ENCODE results near the gene ADAM12.

DNA sequence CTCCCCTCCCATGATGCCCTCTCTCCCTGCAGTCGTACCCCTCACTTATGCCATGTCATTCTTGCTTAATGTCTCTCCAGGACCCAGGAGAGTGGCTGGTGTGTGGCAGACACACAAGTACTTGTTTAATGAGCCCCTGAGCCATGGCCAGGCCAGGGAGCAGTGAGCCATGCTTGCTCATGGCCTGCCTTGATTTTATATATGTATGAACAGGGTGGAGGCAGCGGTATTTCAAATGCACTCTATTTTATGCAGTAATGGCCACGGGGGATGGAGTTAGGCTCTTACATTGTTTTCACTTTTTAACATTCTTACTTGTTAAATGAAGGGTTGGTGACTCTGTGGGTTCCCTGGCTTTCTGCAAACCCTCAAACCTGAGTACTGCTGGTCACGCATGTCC is 347.2 kb downstream of the ADAM12 start:
- TF ChIP-seq ZNF274 (IDR thresholded peaks at IDR 0.05; ENCODE audit: insufficient read depth, insufficient read length): no peak
- no peak for TF ChIP-seq NFYB (IDR thresholded peaks at IDR 0.05; ENCODE audit: insufficient read depth, low read depth, low read length)
- TF ChIP-seq, protein P1, sequence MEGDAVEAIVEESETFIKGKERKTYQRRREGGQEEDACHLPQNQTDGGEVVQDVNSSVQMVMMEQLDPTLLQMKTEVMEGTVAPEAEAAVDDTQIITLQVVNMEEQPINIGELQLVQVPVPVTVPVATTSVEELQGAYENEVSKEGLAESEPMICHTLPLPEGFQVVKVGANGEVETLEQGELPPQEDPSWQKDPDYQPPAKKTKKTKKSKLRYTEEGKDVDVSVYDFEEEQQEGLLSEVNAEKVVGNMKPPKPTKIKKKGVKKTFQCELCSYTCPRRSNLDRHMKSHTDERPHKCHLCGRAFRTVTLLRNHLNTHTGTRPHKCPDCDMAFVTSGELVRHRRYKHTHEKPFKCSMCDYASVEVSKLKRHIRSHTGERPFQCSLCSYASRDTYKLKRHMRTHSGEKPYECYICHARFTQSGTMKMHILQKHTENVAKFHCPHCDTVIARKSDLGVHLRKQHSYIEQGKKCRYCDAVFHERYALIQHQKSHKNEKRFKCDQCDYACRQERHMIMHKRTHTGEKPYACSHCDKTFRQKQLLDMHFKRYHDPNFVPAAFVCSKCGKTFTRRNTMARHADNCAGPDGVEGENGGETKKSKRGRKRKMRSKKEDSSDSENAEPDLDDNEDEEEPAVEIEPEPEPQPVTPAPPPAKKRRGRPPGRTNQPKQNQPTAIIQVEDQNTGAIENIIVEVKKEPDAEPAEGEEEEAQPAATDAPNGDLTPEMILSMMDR (IDR thresholded peaks at IDR 0.05 in 2 of 3, conservative IDR thresholded peaks at IDR 0.05 in 1 of 3; ENCODE audit: control insufficient read depth in 2 of 3, extremely low read depth in 1 of 3, insufficient read depth in 1 of 3, low read depth in 3 of 3, low read length in 3 of 3): no peak
- TF ChIP-seq EZH2 (IDR thresholded peaks at IDR 0.05; ENCODE audit: borderline replicate concordance, control insufficient read depth, low read depth, low read length): no peak
- TF ChIP-seq CHD1 (IDR thresholded peaks at IDR 0.05; ENCODE audit: low read depth, low read length): no peak
- TF ChIP-seq ETV6 (conservative IDR thresholded peaks at IDR 0.05 in 1 of 2, IDR thresholded peaks at IDR 0.05 in 1 of 2; ENCODE audit: borderline replicate concordance in 1 of 2, low read depth in 1 of 2): no peak

Measured in GM12878 (cell line).